NCI-H1417 treated with DMSO at 0.1 percent for 48 hours (cell line): Measurements from ENCODE around the gene NAALADL2.

Source experiments
- DNase-seq: peaks from one replicate; lab custom pipeline; 2025; lab: John Stamatoyannopoulos, UW

NAALADL2 gene

GRCh38 chr3:174986685-174987084 is 127.6 kb downstream of the NAALADL2 start:
- DNase-seq: no peak

GRCh38 chr3:175001091-175001490 is 142.0 kb downstream of the NAALADL2 start:
- DNase-seq: no peak

- no peak for DNase-seq
Observed at GRCh38 chr3:175002732-175003143, 143.6 kb downstream of the NAALADL2 start.

GRCh38 chr3:175003590-175003989 is 144.5 kb downstream of the NAALADL2 start:
- DNase-seq: no peak

GRCh38 chr3:175005193-175005592 is 146.1 kb downstream of the NAALADL2 start:
- DNase-seq: no peak

DNA sequence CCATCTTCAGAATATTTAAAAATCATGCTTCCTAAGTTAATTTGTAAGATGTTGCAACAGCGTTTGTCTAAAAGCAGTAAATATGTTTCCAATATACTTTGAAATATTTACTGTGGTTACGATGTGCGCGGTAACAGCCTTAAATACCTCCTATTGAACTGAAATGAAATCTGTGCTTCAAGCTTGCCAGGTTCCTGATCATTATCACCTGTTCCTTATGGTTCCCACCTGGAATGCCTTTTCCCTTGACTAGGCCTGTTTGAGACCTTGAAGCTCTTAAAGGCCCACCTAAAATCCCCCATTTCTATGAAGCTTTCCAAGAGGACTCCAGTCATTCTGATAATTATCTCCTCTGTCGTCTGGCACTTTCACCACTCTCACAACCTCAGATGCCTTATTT is 146.7 kb downstream of the NAALADL2 start:
- DNase-seq: no peak

- DNase-seq: no peak
Observed at GRCh38 chr3:175007306-175007705, 148.2 kb downstream of the NAALADL2 start.

DNA sequence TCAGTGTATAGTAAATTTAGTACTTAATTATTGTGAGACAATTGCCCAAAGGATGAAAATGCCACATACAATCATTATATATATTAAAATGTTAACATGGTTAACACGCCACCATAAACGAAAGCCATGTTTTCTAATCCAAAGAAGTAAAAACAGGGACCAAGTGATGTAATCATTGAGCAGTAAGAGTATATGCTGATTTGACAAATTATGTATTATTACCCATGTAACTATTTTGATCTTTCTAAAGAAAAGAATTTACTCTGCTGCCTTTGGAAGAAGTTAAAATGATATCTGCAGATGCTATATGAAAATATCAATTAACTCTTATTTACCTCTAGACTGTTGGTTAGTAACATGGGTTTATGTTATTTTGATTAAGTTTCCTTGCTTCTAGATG is 150.2 kb downstream of the NAALADL2 start:
- no peak for DNase-seq

GRCh38 chr3:175015056-175015635 is 156.0 kb downstream of the NAALADL2 start:
- no peak for DNase-seq

GRCh38 chr3:175018946-175019727 is 160.0 kb downstream of the NAALADL2 start:
- no peak for DNase-seq

DNA sequence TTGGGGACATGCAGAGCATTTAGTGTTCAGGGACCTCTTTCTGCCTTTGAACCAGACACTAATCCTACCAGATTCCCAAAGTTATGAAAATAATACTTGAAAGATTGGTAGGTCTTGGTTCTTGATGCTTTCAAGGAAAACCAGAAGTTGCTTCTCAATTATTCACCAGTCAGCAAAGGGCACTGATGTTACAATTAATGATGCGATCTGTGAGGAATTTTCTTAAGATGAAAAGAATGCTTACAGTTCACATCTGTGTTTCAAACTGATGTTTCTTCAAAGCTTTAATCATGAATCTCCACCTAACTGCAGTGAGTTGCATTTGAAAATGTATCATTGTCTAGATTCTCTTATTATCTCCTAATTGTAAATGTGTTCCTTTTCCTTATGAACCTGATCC is 161.0 kb downstream of the NAALADL2 start:
- no peak for DNase-seq

DNA sequence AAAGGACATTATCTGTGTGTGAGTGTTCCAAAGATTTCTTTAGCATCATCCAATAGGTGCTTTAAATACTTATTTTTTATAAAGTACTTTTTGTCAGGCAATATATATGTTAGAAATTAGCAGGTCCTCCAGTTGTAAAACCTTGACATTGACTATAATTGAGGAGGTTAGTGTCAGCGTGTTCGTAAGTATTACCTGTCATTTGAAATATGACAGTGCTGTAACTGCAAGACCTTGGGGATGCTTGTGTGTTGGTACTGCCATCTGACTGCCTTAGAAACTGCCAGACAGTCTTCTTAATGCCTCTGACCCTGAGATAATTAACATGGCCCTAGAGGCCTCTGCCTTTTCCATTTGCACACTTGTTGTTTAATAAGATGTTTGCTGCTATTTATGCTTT is 170.7 kb downstream of the NAALADL2 start:
- DNase-seq: no peak

DNA sequence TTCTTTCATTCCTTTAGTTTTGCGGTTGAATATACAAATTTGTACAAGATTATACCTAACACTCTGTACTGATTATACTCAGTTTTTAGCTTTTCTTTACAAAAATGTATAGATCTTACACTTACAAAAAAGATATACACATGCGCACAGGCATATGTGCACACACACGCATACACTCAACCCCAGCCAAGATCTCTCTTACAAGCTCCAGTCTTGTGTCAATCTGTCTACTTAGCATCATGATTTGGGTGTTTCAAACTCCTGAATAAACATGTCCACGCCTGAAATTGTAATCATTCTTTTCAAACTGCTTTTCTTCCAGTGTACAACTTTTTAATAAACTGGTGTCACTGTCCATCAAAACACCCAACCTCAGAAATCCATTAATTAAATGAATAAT is 180.7 kb downstream of the NAALADL2 start:
- DNase-seq: no peak

DNA sequence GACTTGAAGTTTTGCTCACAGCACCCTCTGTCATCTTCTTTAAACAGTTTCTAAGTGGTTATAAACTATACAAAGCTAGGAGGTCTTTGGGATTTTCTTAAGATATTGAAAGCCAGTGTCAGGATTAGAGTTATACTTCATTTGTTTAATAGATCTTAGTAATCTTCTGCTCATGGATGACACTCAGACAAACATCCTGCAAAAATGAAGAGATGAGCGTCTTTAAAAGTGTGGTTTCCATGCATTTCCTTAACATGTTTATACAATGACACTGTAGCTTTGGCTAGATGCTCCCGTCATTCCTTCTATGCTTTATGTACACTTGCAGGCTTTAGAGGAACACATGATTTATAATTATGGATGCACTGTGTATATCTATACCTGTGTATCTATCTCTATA is 182.2 kb downstream of the NAALADL2 start:
- DNase-seq: no peak

- DNase-seq: no peak
Observed at GRCh38 chr3:175046601-175047000, 187.5 kb downstream of the NAALADL2 start.

GRCh38 chr3:175047786-175048185 is 188.7 kb downstream of the NAALADL2 start:
- DNase-seq: no peak

DNA sequence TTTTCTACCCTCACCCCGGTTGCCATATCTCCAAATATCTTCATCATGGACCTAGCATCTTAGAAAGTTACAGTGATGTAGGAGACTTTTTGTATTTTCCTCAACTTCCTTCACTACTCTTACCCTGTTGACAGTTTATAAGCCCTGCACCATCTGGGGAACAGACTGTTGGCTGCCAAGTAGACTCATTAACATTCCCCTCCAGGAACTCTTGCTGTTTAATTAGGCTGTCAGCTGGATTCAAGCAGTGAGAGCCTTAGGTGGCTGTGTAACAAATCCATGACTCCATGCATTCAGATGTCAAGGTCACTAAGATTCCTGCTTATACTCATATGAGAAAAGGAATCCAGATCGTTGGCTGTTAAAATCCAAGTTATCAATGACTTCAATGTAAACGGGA is 198.3 kb downstream of the NAALADL2 start:
- no peak for DNase-seq

DNA sequence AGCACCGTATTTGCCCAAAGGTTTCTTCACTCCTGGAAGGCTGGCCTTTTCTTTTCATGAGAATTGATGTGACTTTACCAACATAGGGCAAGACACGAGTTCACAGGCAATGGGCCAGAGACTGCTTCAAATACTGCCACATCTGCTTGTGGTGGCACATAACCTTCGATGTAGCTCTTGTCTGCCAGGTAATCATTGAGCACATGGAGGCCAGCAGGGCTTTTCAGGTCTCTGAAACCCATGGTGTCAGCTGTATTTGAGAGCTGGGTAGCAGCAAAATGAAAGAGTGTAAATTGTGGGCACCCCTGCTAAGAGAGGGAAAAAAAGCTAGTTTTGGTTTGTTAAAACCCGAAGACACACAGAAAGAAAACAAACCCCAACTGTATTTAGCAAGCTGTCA is 200.7 kb downstream of the NAALADL2 start:
- no peak for DNase-seq

DNA sequence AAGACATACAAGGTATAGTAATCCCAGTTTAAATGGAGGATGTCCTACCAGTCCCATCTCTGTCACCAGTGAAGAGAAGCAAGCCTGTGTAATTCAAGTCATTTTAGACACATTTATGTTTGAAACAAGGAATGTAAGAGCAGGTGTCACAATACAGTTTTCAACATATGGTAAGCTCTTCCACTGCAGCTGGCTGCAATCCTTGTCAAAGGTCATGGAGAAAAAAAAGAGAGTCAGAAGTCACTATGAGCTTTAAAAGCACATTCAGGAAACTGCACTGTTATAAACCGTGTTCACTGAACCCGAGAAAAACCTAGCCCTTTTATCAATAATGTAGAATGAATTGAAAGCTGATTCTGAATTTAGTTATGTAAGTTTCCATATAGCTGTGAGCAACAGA is 206.4 kb downstream of the NAALADL2 start:
- DNase-seq: no peak

GRCh38 chr3:175066617-175067415 is 207.7 kb downstream of the NAALADL2 start:
- no peak for DNase-seq

- DNase-seq: no peak
Observed at GRCh38 chr3:175068587-175068986, 209.5 kb downstream of the NAALADL2 start.

GRCh38 chr3:175070946-175071345 is 211.8 kb downstream of the NAALADL2 start:
- DNase-seq: no peak
